AG09309 (cell line): ENCODE data around the gene GFRAL.

ENCODE experiments used
- DNase-seq: peaks from one replicate; pipeline ENCODE4 v3.0.0-alpha.2; 2010; ENCODE audit warnings: low read depth
- H3K4me3 ChIP-seq: 2 replicates; pipeline ENCODE4 v1.5.1; 2011; ENCODE audit warnings: mild to moderate bottlenecking, low read depth, low read length, moderate library complexity; ENCODE audit not compliant: control insufficient read depth
- TF ChIP-seq, protein P1 (sequence below): IDR thresholded peaks from 2 replicates; pipeline ENCODE4 v1.5.1; 2011; ENCODE audit warnings: mild to moderate bottlenecking, low read depth, low read length, inconsistent platforms; ENCODE audit not compliant: insufficient read depth, control insufficient read depth; ENCODE audit errors: missing control alignments

Gene GFRAL

DNA sequence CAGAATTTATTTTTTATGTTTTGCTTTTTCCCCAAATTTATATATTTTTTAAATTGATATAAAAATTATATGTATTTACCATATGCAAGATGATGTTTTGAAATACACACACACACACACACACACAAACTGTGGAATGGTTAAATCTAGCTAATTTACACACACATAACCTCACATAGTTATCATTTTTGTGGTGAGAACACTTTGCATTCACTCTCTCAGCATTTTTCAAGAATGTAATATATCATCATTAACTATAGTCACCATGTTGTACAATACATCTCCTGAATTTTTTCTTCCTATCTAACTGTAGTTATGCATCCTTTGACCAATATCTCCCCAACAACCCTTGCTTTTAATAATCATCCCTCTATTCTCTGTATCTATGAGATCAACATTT is 52.2 kb downstream of the GFRAL start:
- H3K4me3 ChIP-seq: no peak overlapping the region
- TF ChIP-seq, protein P1, sequence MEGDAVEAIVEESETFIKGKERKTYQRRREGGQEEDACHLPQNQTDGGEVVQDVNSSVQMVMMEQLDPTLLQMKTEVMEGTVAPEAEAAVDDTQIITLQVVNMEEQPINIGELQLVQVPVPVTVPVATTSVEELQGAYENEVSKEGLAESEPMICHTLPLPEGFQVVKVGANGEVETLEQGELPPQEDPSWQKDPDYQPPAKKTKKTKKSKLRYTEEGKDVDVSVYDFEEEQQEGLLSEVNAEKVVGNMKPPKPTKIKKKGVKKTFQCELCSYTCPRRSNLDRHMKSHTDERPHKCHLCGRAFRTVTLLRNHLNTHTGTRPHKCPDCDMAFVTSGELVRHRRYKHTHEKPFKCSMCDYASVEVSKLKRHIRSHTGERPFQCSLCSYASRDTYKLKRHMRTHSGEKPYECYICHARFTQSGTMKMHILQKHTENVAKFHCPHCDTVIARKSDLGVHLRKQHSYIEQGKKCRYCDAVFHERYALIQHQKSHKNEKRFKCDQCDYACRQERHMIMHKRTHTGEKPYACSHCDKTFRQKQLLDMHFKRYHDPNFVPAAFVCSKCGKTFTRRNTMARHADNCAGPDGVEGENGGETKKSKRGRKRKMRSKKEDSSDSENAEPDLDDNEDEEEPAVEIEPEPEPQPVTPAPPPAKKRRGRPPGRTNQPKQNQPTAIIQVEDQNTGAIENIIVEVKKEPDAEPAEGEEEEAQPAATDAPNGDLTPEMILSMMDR: no peak
- DNase-seq: no peak

DNA sequence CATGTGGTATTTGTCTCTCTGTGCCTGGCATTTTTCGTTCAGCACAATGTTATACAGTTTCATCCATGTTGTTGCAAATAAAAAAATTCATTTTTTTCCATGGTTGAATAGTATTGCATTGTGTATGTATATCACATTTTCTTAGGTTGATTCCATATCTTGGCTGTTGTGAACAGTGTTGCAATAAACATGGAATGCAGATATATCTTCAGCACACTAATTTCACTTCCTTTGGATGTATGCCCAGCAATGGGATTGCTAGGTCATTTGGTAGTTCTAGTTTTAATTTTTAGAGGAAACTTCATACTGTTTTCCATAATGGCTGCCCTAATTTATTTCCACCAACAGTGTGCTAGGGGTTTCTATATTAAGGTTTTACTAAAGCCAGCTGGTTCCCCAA is 52.6 kb downstream of the GFRAL start:
- H3K4me3 ChIP-seq: no peak overlapping the region
- TF ChIP-seq, protein P1: no peak
- no peak for DNase-seq

DNA sequence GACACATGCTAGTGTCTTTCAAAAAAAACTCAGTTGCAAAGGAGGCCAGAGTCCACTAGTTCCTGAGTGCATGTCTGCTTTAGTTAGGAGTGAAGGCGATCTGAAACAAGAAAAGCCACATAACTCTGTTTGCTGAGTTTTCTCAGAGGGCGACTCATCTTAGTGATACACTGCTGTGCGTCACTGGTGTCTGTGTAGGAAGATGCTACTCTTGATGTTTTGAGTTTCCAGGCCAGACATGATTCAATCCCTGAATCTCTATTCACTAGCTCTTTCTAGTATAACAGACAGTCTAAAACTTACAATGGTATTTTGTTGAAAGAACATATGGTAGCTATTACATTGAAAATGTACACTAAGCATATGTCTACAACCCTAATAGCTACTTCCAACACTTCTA is 60.9 kb downstream of the GFRAL start:
- TF ChIP-seq, protein P1: no peak

DNA sequence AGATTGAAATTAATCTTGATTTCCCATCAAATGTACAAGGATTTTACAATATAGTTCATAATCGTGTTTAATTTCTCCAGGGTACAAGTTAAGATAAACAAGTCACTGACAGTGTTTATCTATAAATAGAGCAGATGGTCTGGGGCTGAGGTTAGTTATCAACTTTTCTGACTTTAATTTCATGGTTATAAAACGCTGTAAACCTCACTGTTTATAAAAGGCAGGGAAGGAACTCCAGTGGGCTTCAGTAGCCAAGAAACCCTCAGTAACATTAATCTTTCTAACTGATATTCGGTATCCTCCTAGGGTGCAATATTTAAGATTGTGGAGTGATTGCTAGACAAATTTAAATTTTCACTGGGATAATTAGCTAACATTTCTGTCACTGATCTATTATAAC is 68.6 kb downstream of the GFRAL start:
- TF ChIP-seq, protein P1: no peak
- no peak overlapping the region for H3K4me3 ChIP-seq
- DNase-seq: no peak

More for the DNA sequence above, 60.9 kb downstream of the GFRAL start:
- no peak overlapping the region for H3K4me3 ChIP-seq
- DNase-seq: no peak

DNA sequence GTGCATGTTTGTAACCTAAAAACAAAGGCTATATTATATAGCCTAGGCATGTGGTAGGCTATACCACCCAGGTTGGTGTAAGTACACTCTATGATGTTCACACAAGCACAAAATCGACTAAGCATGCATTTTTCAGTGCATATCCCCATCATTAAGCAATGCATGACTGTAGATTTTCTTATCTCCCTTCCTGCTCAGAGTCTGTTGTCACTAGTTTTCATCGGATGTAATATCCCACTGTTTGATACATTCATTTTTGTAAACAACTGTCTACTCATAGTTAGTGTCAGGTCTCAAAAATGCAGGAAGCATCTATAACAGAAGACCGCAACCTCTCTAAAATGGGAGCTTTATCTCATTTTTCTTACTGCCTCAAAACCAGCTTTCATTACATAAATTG is 70.7 kb downstream of the GFRAL start:
- DNase-seq: no peak

DNA sequence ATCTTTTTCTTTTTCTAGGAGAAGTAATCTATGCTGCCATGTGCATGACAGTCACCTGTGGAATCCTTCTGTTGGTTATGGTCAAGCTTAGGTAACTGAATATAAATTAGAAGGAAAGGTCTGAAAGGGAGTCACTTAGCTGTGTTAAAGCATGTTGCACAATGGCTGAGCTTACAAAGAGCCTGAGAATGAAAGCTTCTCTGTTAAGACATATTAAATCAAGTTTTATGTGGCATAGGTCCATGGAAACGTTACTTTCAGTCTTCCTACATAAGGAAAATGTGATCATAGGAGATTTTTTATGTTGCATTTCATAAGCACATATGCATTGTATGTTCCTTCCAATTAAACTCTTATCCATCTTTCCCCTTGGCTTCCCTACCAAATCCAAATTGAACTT is 72.1 kb downstream of the GFRAL start:
- TF ChIP-seq, protein P1: no peak
- DNase-seq: no peak
- no peak overlapping the region for H3K4me3 ChIP-seq

More for the DNA sequence above, 70.7 kb downstream of the GFRAL start:
- H3K4me3 ChIP-seq: no peak overlapping the region
- TF ChIP-seq, protein P1: no peak

DNA sequence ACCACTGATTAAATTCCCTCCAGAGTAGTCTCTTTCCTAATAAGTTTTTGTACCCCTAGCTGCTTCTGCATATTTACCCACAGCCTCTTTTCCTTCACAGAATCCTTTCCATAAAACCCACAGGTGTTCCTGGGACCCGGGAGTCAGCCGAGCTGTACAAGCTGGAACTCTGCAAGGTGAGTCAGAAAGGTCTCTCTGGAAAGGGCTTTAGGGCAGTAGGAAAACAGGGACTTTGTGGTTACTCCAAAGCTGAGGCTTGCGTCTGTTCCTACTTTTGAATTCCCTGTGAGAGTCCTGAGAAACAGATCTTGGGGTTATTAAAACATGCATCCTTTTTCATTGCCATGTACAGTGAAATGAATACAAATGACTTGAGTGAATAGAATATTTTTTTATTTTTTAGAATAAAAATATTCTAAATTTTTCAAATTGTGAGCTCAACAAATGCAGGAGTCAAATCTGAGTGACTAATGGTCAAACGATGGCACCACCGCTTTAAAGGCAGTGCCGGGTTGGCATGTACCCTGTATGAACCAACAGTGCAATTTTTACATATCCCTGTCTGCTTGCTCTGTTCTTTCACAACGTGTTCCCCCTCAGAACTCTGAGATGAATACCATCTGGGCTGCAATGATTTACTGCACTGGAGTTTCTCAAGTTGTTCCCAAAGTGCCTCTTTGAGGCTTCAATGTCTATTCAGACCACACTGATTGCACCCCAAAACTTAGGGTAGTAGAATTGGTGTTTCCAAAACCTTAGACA is 78.4 kb downstream of the GFRAL start:
- TF ChIP-seq, protein P1: no peak
- H3K4me3 ChIP-seq: no peak overlapping the region
- no peak for DNase-seq
